H1 (cell line): ENCODE results near the gene FCER1A. TPM values are rescaled to one million over a fixed set of nuclear protein-coding genes. Genes with fewer than 3 reads are reported as not detected.

Experiments used
- CTCF ChIA-PET: fragments of 300-600 bp; sonication (Branson Sonifier 250); formaldehyde crosslinking; loops from one replicate; lab custom pipeline; 2021; ENCODE audit not compliant: partially characterized antibody; lab: Charles Lee
- POLR2A ChIA-PET: fragments of 300-600 bp; sonication (Branson Sonifier 250); formaldehyde crosslinking; loops from one replicate; lab custom pipeline; 2021; ENCODE audit warnings: inconsistent platforms; ENCODE audit not compliant: partially characterized antibody; lab: Charles Lee
- DNase-seq, 2 experiments: peaks; one replicate each; pipeline versions ENCODE4 v3.0.0 to v3.0.0-alpha.2; 2010 to 2022; ENCODE audit warnings: low spot score in 2 of 2, low read depth in 1 of 2, mixed read lengths in 1 of 2
- FAIRE-seq: peaks from 2 replicates; lab custom pipeline; 2011; peaks lifted over from hg19 to GRCh38; lab: Jason Lieb, UNC
- H2AFZ ChIP-seq: 2 replicates; pipeline ENCODE4 v1.8.1; 2012; ENCODE audit warnings: low read length, inconsistent platforms
- H2AK5ac ChIP-seq: 2 replicates; pipeline ENCODE4 v1.6.1; 2013; ENCODE audit warnings: low read depth, low read length
- H2BK120ac ChIP-seq: replicated peaks from 2 replicates; pipeline ENCODE3; 2013; ENCODE audit warnings: low read depth, low read length, inconsistent platforms
- H2BK12ac ChIP-seq: 2 replicates; pipeline ENCODE4 v1.6.1; 2013; ENCODE audit warnings: low read depth, low read length
- H2BK15ac ChIP-seq: 2 replicates; pipeline ENCODE4 v1.6.1; 2013; ENCODE audit warnings: low read length
- H2BK20ac ChIP-seq: 2 replicates; pipeline ENCODE4 v1.6.1; 2013; ENCODE audit warnings: low read length
- H2BK5ac ChIP-seq: 2 replicates; pipeline ENCODE4 v1.6.1; 2013; ENCODE audit warnings: low read depth, low read length
- H3K14ac ChIP-seq: 2 replicates; pipeline ENCODE4 v1.6.1; 2013; ENCODE audit warnings: inconsistent platforms; ENCODE audit not compliant: insufficient read length
- H3K18ac ChIP-seq: 2 replicates; pipeline ENCODE4 v1.6.1; 2013; ENCODE audit warnings: low read length; ENCODE audit errors: extremely low read depth
- H3K23ac ChIP-seq: 2 replicates; pipeline ENCODE4 v1.6.1; 2013; ENCODE audit warnings: inconsistent platforms; ENCODE audit not compliant: insufficient read length
- H3K23me2 ChIP-seq: 2 replicates; pipeline ENCODE4 v1.6.1; 2013; ENCODE audit warnings: low read depth, low read length
- H3K27ac ChIP-seq: 2 replicates; pipeline ENCODE4 v1.6.1; 2011; ENCODE audit warnings: low read depth, low read length, inconsistent platforms
- H3K27me3 ChIP-seq, 4 experiments: replicated peaks in 1 of 4; 1 replicate in 1 of 4; 2 replicates in 3 of 4; pipeline versions ENCODE4 v1.6.1 to v1.8.1; 2011 to 2013; ENCODE audit warnings: low read length in 3 of 4, mild to moderate bottlenecking in 3 of 4, inconsistent platforms in 2 of 4, mixed read lengths in 2 of 4, moderate library complexity in 1 of 4; ENCODE audit not compliant: control insufficient read depth in 3 of 4, insufficient read depth in 3 of 4; ENCODE audit errors: extremely low read depth in 1 of 4
- H3K36me3 ChIP-seq, 4 experiments: 2 replicates each; pipeline versions ENCODE4 v1.6.1 to v1.8.1; 2011 to 2013; ENCODE audit warnings: mild to moderate bottlenecking in 4 of 4, low read length in 3 of 4, moderate library complexity in 2 of 4, control low read depth in 1 of 4, inconsistent platforms in 1 of 4; ENCODE audit not compliant: insufficient read depth in 4 of 4, control insufficient read depth in 2 of 4
- H3K4ac ChIP-seq: replicated peaks from 2 replicates; pipeline ENCODE3; 2013; ENCODE audit warnings: low read length, low read depth, mixed read lengths, inconsistent platforms; ENCODE audit not compliant: insufficient read length
- H3K4me1 ChIP-seq, 4 experiments: replicated peaks in 1 of 4; 1 replicate in 1 of 4; 2 replicates in 3 of 4; pipeline versions ENCODE4 v1.6.1 to v1.8.1; 2011 to 2013; ENCODE audit warnings: low read length in 3 of 4, inconsistent platforms in 2 of 4, mixed read lengths in 1 of 4; ENCODE audit not compliant: insufficient read depth in 4 of 4, control insufficient read depth in 3 of 4
- H3K4me2 ChIP-seq, 2 experiments: 2 replicates each; pipeline versions ENCODE4 v1.6.1 to v1.8.1; 2011 to 2013; ENCODE audit warnings: low read depth in 2 of 2, low read length in 2 of 2, control low read depth in 1 of 2, inconsistent platforms in 1 of 2, mild to moderate bottlenecking in 1 of 2; ENCODE audit not compliant: insufficient read depth in 1 of 2
- H3K4me3 ChIP-seq, 4 experiments: fragments of 200-600, 300-600 bp in 1 of 4; sonication (generic), shearing (Covaris generic), sonication (Bioruptor Twin) in 1 of 4; 2 replicates each; pipeline versions ENCODE4 v1.5.1 to v1.8.1; 2011 to 2016; ENCODE audit warnings: low read length in 4 of 4, low read depth in 3 of 4, control low read depth in 2 of 4, inconsistent platforms in 2 of 4, mild to moderate bottlenecking in 2 of 4, mixed read lengths in 1 of 4, moderate library complexity in 1 of 4; ENCODE audit not compliant: insufficient read depth in 2 of 4; ENCODE audit errors: extremely low read depth in 1 of 4
- H3K56ac ChIP-seq: replicated peaks from 2 replicates; pipeline ENCODE3; 2013; ENCODE audit warnings: low read depth, mild to moderate bottlenecking, mixed read lengths, low read length, inconsistent platforms; ENCODE audit not compliant: insufficient read length
- H3K79me1 ChIP-seq: 2 replicates; pipeline ENCODE4 v1.6.1; 2013; ENCODE audit warnings: low read depth, low read length, control low read depth
- H3K79me2 ChIP-seq, 2 experiments: 2 replicates each; pipeline versions ENCODE4 v1.6.1 to v1.8.1; 2012 to 2013; ENCODE audit warnings: low read length in 2 of 2, mild to moderate bottlenecking in 2 of 2, inconsistent platforms in 1 of 2; ENCODE audit not compliant: insufficient read depth in 2 of 2, control insufficient read depth in 1 of 2
- H3K9ac ChIP-seq, 4 experiments: replicated peaks in 1 of 4; 1 replicate in 1 of 4; 2 replicates in 3 of 4; pipeline versions ENCODE4 v1.6.1 to v1.8.1; 2011 to 2013; ENCODE audit warnings: low read depth in 3 of 4, low read length in 3 of 4, control low read depth in 2 of 4, mild to moderate bottlenecking in 2 of 4, moderate library complexity in 2 of 4, inconsistent platforms in 1 of 4; ENCODE audit errors: extremely low read depth in 1 of 4
- H3K9me3 ChIP-seq, 2 experiments: 2 replicates each; pipeline versions ENCODE4 v1.6.1 to v1.8.1; 2012 to 2013; ENCODE audit warnings: mild to moderate bottlenecking in 2 of 2, moderate library complexity in 2 of 2, control low read depth in 1 of 2, inconsistent platforms in 1 of 2, low read depth in 1 of 2, low read length in 1 of 2, mixed read lengths in 1 of 2; ENCODE audit not compliant: insufficient read depth in 2 of 2
- H4K20me1 ChIP-seq, 2 experiments: replicated peaks in 1 of 2; 2 replicates each; pipeline versions ENCODE3 to v1.8.1; 2011 to 2013; ENCODE audit warnings: inconsistent platforms in 2 of 2, low read length in 2 of 2, mild to moderate bottlenecking in 1 of 2; ENCODE audit not compliant: insufficient read depth in 2 of 2, control insufficient read depth in 1 of 2
- H4K5ac ChIP-seq: 2 replicates; pipeline ENCODE4 v1.6.1; 2013; ENCODE audit warnings: low read length, low read depth, mixed read lengths, inconsistent platforms; ENCODE audit not compliant: insufficient read length
- H4K8ac ChIP-seq: 2 replicates; pipeline ENCODE4 v1.8.0; 2013; ENCODE audit warnings: mild to moderate bottlenecking, moderate library complexity, low read length, inconsistent platforms; ENCODE audit not compliant: insufficient read depth; ENCODE audit errors: extremely low read depth
- H4K91ac ChIP-seq: replicated peaks from 2 replicates; pipeline ENCODE3; 2013; ENCODE audit warnings: low read length, mixed read lengths, inconsistent platforms; ENCODE audit not compliant: insufficient read length
- ASH2L ChIP-seq: fragments of 200-600, 300-600 bp; sonication (generic); IDR thresholded peaks from one replicate; pipeline ENCODE4 v1.7.1; 2017; ENCODE audit warnings: low read length
- ATF2 ChIP-seq: IDR thresholded peaks from 2 replicates; pipeline ENCODE4 v1.6.1; 2012; ENCODE audit warnings: low read length, inconsistent platforms
- CHD2 ChIP-seq: IDR thresholded peaks from 2 replicates; pipeline ENCODE4 v1.6.1; 2012; ENCODE audit warnings: low read length, improper control_type of control experiment
- KDM4A ChIP-seq: IDR thresholded peaks from one replicate; pipeline ENCODE4 v1.7.1; 2012; ENCODE audit warnings: low read depth, mild to moderate bottlenecking, moderate library complexity, low read length, inconsistent platforms; ENCODE audit not compliant: severe bottlenecking
- POLR2A ChIP-seq, 2 experiments: IDR thresholded peaks; 1 replicate in 1 of 2; 2 replicates in 1 of 2; pipeline ENCODE4 v1.6.1; 2011; ENCODE audit warnings: low read depth in 2 of 2, low read length in 2 of 2, mild to moderate bottlenecking in 2 of 2; ENCODE audit errors: control extremely low read depth in 1 of 2
- POU5F1 ChIP-seq: IDR thresholded peaks from 2 replicates; pipeline ENCODE4 v1.6.1; 2011; ENCODE audit warnings: low read depth, mild to moderate bottlenecking, low read length, moderate library complexity
- RBBP5 ChIP-seq: IDR thresholded peaks from 2 replicates; pipeline ENCODE4 v1.7.1; 2012; ENCODE audit warnings: low read depth, mild to moderate bottlenecking, inconsistent platforms, low read length, moderate library complexity, borderline replicate concordance
- RFX5 ChIP-seq: IDR thresholded peaks from 2 replicates; pipeline ENCODE4 v1.6.1; 2011; ENCODE audit warnings: low read depth, low read length, improper control_type of control experiment, borderline replicate concordance
- SP4 ChIP-seq: IDR thresholded peaks from 2 replicates; pipeline ENCODE4 v1.6.1; 2012; ENCODE audit warnings: low read length, inconsistent platforms
- SRF ChIP-seq: IDR thresholded peaks from 2 replicates; pipeline ENCODE4 v1.6.1; 2011; ENCODE audit warnings: mild to moderate bottlenecking, low read depth, low read length, moderate library complexity
- TAF1 ChIP-seq: IDR thresholded peaks from 2 replicates; pipeline ENCODE4 v1.6.1; 2011; ENCODE audit warnings: mild to moderate bottlenecking, low read depth, low read length
- TCF12 ChIP-seq: IDR thresholded peaks from 2 replicates; pipeline ENCODE4 v1.6.1; 2011; ENCODE audit warnings: low read depth, mild to moderate bottlenecking, low read length
- ZNF274 ChIP-seq: IDR thresholded peaks from 2 replicates; pipeline ENCODE4 v1.7.0; 2012; ENCODE audit warnings: low read length, borderline replicate concordance; ENCODE audit errors: extremely low read depth
- polyA plus RNA-seq, 7 experiments: library from polyadenylated mRNA; depleted of rRNA in 3 of 7; stranded (reverse) in 5 of 7; unstranded in 2 of 7; fragments of >200 nt in 5 of 7; fragments of 200-250 nt in 2 of 7; gene quantifications; 1 replicate in 5 of 7; 2 replicates in 1 of 7; 4 replicates in 1 of 7; pipeline versions ENCODE4 v1.2.1 to v1.2.3, GENCODE V29; 2011 to 2013; ENCODE audit warnings: missing spikeins in 2 of 7, mixed read lengths in 2 of 7
- total RNA-seq: library from RNA; stranded (reverse); fragmentation: NEBNext Ultra II Directional; extraction: Animal tissue kit (Norgen Biotek cat#: 25700); gene quantifications from 2 replicates; pipeline ENCODE4 v1.2.1, GENCODE V29; 2021
- TF ChIP-seq, protein P1 (sequence below): IDR thresholded peaks from 2 replicates; pipeline ENCODE4 v1.6.1; 2011; ENCODE audit warnings: low read depth, mild to moderate bottlenecking, low read length; ENCODE audit not compliant: insufficient read depth

FCER1A gene
- total and polyA plus RNA-seq, 2 of the 8 experiments (the other 6 are each of a cell fraction or from before 2014, with no cell fraction given): not detected

GRCh38 chr1:159275891-159276290 lies 26.2 kb upstream of the FCER1A start:
- no peak overlapping the region for H3K4me2 ChIP-seq
- H4K91ac ChIP-seq: no peak overlapping the region
- no peak overlapping the region for H3K9ac ChIP-seq
- H3K4ac ChIP-seq: no peak overlapping the region
- FAIRE-seq (no peak), DNase-seq (no peak)
- H2BK120ac ChIP-seq: no peak overlapping the region
- CTCF ChIA-PET: no interaction called here
- no peak overlapping the region for H2BK15ac ChIP-seq
- H3K4me1 ChIP-seq: no peaks in the 10 kb centered on the region
- no peaks in the 10 kb centered on the region for H3K27me3 ChIP-seq
- no peak overlapping the region for H3K27ac ChIP-seq
- no peak overlapping the region for H2AFZ ChIP-seq
- H3K9me3 ChIP-seq: peaks cover 33 to 41% of the 10 kb centered on the region in 2 experiments
- POLR2A ChIA-PET: no interaction called here
- no peak overlapping the region for H2BK20ac ChIP-seq
- no peak overlapping the region for H4K5ac ChIP-seq
- no peaks in the 10 kb centered on the region for H3K79me1 ChIP-seq
- no peak overlapping the region for H2BK5ac ChIP-seq
- H2BK12ac ChIP-seq: no peak overlapping the region
- H3K56ac ChIP-seq: no peak overlapping the region
- no peaks in the 10 kb centered on the region for H3K23me2 ChIP-seq
- no peak overlapping the region for H3K14ac ChIP-seq
- no peak overlapping the region for H3K23ac ChIP-seq
- no peaks in the 10 kb centered on the region for H4K20me1 ChIP-seq
- no peak overlapping the region for H3K4me3 ChIP-seq
- H3K18ac ChIP-seq: no peak overlapping the region
- no peak overlapping the region for H2AK5ac ChIP-seq
- no peaks in the 10 kb centered on the region for H3K79me2 ChIP-seq
- H3K36me3 ChIP-seq: no peaks in the 10 kb centered on the region
- H4K8ac ChIP-seq: no peak overlapping the region
- no peak for TF ChIP-seq POLR2A (IDR thresholded peaks at IDR 0.05; ENCODE audit: control extremely low read depth in 1 of 2, low read depth in 2 of 2, low read length in 2 of 2)
- TF ChIP-seq TCF12: no peak
- TF ChIP-seq ATF2: no peak
- TF ChIP-seq TAF1: no peak
- TF ChIP-seq POU5F1: no peak
- no peak for TF ChIP-seq ZNF274
- TF ChIP-seq CHD2: no peak
- no peak for TF ChIP-seq KDM4A
- no peak for TF ChIP-seq SRF
- no peak for TF ChIP-seq SP4
- TF ChIP-seq, protein P1, sequence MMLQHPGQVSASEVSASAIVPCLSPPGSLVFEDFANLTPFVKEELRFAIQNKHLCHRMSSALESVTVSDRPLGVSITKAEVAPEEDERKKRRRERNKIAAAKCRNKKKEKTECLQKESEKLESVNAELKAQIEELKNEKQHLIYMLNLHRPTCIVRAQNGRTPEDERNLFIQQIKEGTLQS: no peak
- no peak for TF ChIP-seq RFX5
- TF ChIP-seq RBBP5: no peak
- no peak for TF ChIP-seq ASH2L
